NCI-H524 (cell line): ENCODE results near the gene HCFC1R1.
"Not testable (repeated sequence)": the region's sequence is repeated elsewhere in the genome, so short reads cannot be mapped to it uniquely, and the experiment has no call there.

Source experiments
- DNase-seq, 2 experiments: peaks; one replicate each; lab custom pipeline; 2025; lab: John Stamatoyannopoulos, UW

The HCFC1R1 gene

GRCh38 chr16:3057181-3058138, 33.7 kb upstream of the HCFC1R1 start:
- no peak for DNase-seq

GRCh38 chr16:3056336-3057180, 32.8 kb upstream of the HCFC1R1 start:
- DNase-seq, result no peak

- not testable (repeated sequence) for DNase-seq
Measured at GRCh38 chr16:3055734-3056115, 32.0 kb upstream of the HCFC1R1 start.

GRCh38 chr16:3054965-3055733, 31.4 kb upstream of the HCFC1R1 start:
- no peak for DNase-seq

GRCh38 chr16:3053330-3053710, 29.6 kb upstream of the HCFC1R1 start:
- DNase-seq, result not testable (repeated sequence)

GRCh38 chr16:3052571-3053329, 29.0 kb upstream of the HCFC1R1 start:
- DNase-seq, result not testable (repeated sequence)

GRCh38 chr16:3051494-3051893, 27.8 kb upstream of the HCFC1R1 start:
- no peak for DNase-seq

GRCh38 chr16:3051009-3051408, 27.3 kb upstream of the HCFC1R1 start:
- DNase-seq, result no peak

- no peak for DNase-seq
Measured at GRCh38 chr16:3050487-3050886, 26.7 kb upstream of the HCFC1R1 start.

GRCh38 chr16:3049921-3050481, 26.3 kb upstream of the HCFC1R1 start:
- DNase-seq, result no peak

- DNase-seq, result no peak
Measured at GRCh38 chr16:3047387-3047720, 23.6 kb upstream of the HCFC1R1 start.

GRCh38 chr16:3046641-3047386, 23.1 kb upstream of the HCFC1R1 start:
- no peak for DNase-seq

GRCh38 chr16:3045758-3046640, 22.3 kb upstream of the HCFC1R1 start, which contains the start of gene MMP25:
TSS of gene MMP25 (plus strand) at chr16:3046561. CDS start at chr16:3046918, 357 bp downstream.
- no peak for DNase-seq

- DNase-seq, result no peak
Measured at GRCh38 chr16:3044708-3045107, 21.0 kb upstream of the HCFC1R1 start.

GRCh38 chr16:3042376-3042775, 18.6 kb upstream of the HCFC1R1 start:
- DNase-seq, result no peak

GRCh38 chr16:3038896-3039295, 15.2 kb upstream of the HCFC1R1 start:
- peak in 1 of 2 experiments; percentile 30 for DNase-seq

- peak in 1 of 2 experiments; percentile 65 for DNase-seq
Measured at GRCh38 chr16:3038256-3038655, 14.5 kb upstream of the HCFC1R1 start.

- no peak for DNase-seq
Measured at GRCh38 chr16:3036726-3037315, 13.1 kb upstream of the HCFC1R1 start, which contains the start of gene BICDL2. TSS of gene BICDL2 (minus strand) at chr16:3036944. CDS start at chr16:3035496, 1,448 bp downstream.
